SU-DHL-6 (cell line): ENCODE results near the gene BEGAIN.

ENCODE experiments used
- CTCF ChIP-seq: fragments of 200-600 bp; sonication (generic); IDR thresholded peaks from one replicate; pipeline ENCODE4 v1.5.1; 2017; ENCODE audit warnings: antibody characterized with exemption, mild to moderate bottlenecking, low read length, moderate library complexity; ENCODE audit not compliant: insufficient read depth, poor library complexity, severe bottlenecking
- EZH2phosphoT487 ChIP-seq: fragments of 200-600 bp; sonication (generic), shearing (Covaris generic); conservative IDR thresholded peaks from 2 replicates; pipeline ENCODE4 v1.6.1; 2018; ENCODE audit warnings: mild to moderate bottlenecking, antibody characterized with exemption, low read length, moderate library complexity, mixed read lengths

DNA sequence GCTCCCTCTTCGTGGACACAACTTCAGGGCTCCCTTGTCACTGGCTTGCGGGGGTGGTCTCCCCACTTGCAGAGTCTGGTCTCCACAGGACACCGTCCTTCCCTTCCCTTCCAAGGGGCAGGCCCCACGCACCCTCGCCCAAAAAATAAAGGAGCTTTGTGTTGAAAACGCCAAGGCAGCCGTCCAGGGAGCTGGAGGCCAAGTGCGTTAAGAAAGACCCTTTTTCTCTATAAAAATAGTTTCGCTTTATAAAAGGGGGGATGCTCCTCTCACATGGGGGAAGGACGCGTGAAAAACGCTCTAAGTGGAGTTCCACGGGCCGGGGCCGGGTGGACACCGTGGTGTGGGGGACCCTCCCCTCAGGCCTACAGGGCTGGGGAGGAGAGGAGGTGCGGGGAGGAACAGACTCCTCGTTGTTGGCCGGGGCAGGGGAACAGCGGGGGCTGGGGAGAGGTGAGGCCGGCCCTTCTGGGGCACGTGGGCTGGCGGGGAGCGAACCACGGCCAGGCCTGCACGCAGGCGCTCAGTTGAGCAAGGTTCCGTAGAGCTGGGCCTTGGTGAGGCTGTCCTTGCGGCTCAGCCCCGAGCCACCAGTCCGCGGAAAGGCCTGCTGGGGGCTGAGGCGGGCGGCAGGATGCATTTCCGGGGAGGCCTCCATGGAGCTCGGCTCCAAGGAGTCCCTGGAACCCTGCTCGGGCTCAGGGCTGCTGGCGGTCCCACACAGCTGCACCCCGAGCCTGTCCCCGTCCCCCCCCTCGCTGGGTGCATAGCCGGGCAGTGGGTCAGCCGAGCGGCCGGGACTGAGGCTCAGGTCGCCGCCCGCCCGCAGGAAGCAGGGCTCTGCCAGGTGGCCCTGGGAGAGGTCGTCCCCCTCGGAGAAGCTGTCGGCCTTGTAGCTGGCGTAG is 49.5 kb downstream of the BEGAIN start:
- TF ChIP-seq CTCF: no peak
- TF ChIP-seq EZH2phosphoT487: no peak
